Neural cell (in vitro differentiated cells): Measurements from ENCODE around the gene COLEC12. TPM values are rescaled to one million over a fixed set of nuclear protein-coding genes. Genes with fewer than 3 reads are reported as not detected.

Experiments
- H2AFZ ChIP-seq: fragments of 200-600, 300-800 bp; sonication (generic), shearing (Covaris generic); 2 replicates; pipeline ENCODE4 v1.6.0; 2014; ENCODE audit warnings: low read depth, mild to moderate bottlenecking, antibody characterized with exemption, low read length, moderate library complexity
- H3F3A ChIP-seq: fragments of 200-600 bp; shearing (Covaris generic); 2 replicates; pipeline ENCODE4 v1.6.1; 2016; ENCODE audit warnings: mild to moderate bottlenecking, moderate library complexity, mixed read lengths, antibody characterized with exemption, low read length; ENCODE audit not compliant: insufficient read depth, poor library complexity, severe bottlenecking
- H3K27ac ChIP-seq: fragments of 200-600, 300-800 bp; sonication (generic), shearing (Covaris generic); 2 replicates; pipeline ENCODE4 v1.5.1; 2014; ENCODE audit warnings: mild to moderate bottlenecking, low read length, moderate library complexity
- H3K27me3 ChIP-seq: fragments of 300-800, 200-600 bp; sonication (generic), shearing (Covaris generic); 2 replicates; pipeline ENCODE4 v1.6.0; 2014; ENCODE audit warnings: mild to moderate bottlenecking, low read depth, low read length, moderate library complexity; ENCODE audit not compliant: insufficient read depth
- H3K36me3 ChIP-seq: fragments of 300-800, 200-600 bp; sonication (generic), shearing (Covaris generic); 2 replicates; pipeline ENCODE4 v1.5.1; 2014; ENCODE audit warnings: mild to moderate bottlenecking, antibody characterized with exemption, low read length, moderate library complexity; ENCODE audit not compliant: insufficient read depth
- H3K4me2 ChIP-seq: fragments of 300-800, 200-600 bp; sonication (generic), shearing (Covaris generic); 2 replicates; pipeline ENCODE4 v1.6.0; 2014; ENCODE audit warnings: mild to moderate bottlenecking, low read length
- H3K4me3 ChIP-seq: fragments of 300-800, 200-600 bp; sonication (generic), shearing (Covaris generic); 2 replicates; pipeline ENCODE4 v1.5.1; 2014; ENCODE audit warnings: mild to moderate bottlenecking, low read length, moderate library complexity
- H3K79me2 ChIP-seq: fragments of 200-600 bp; shearing (Covaris generic); replicated peaks from 2 replicates; pipeline ENCODE4 v1.6.0; 2014; ENCODE audit warnings: mild to moderate bottlenecking, low read length, moderate library complexity; ENCODE audit not compliant: insufficient read depth
- H3K9ac ChIP-seq: fragments of 300-800, 200-600 bp; sonication (generic), shearing (Covaris generic); 2 replicates; pipeline ENCODE4 v1.6.1; 2016; ENCODE audit warnings: mild to moderate bottlenecking, low read length, mixed read lengths
- H3K9me2 ChIP-seq: fragments of 200-600 bp; shearing (Covaris generic); 2 replicates; pipeline ENCODE4 v1.6.1; 2016; ENCODE audit warnings: mild to moderate bottlenecking, low read length, mixed read lengths; ENCODE audit not compliant: insufficient read depth
- H3K9me3 ChIP-seq: fragments of 200-600, 300-800 bp; sonication (generic), shearing (Covaris generic); 2 replicates; pipeline ENCODE4 v1.6.1; 2016; ENCODE audit warnings: mild to moderate bottlenecking, mixed run types, low read length, moderate library complexity, mixed read lengths
- H4K20me1 ChIP-seq: fragments of 200-600 bp; shearing (Covaris generic); 2 replicates; pipeline ENCODE4 v1.6.1; 2016; ENCODE audit warnings: mild to moderate bottlenecking, mixed run types; ENCODE audit not compliant: insufficient read depth
- CTCF ChIP-seq: fragments of 450-650 bp; IDR thresholded peaks from 2 replicates; pipeline ENCODE4 v1.5.1; 2014; ENCODE audit warnings: antibody characterized with exemption, mild to moderate bottlenecking, moderate library complexity; ENCODE audit not compliant: poor library complexity, severe bottlenecking
- EP300 ChIP-seq: fragments of 450-650 bp; conservative IDR thresholded peaks from 2 replicates; pipeline ENCODE4 v1.6.1; 2014; ENCODE audit warnings: antibody characterized with exemption, mild to moderate bottlenecking, moderate library complexity; ENCODE audit not compliant: poor library complexity, severe bottlenecking
- EZH2 ChIP-seq: fragments of 200-600, 300-800 bp; shearing (Covaris generic), sonication (generic); IDR thresholded peaks from 2 replicates; pipeline ENCODE4 v1.6.1; 2014; ENCODE audit warnings: antibody characterized with exemption, low read length, borderline replicate concordance, mild to moderate bottlenecking; ENCODE audit not compliant: insufficient read depth, poor library complexity, severe bottlenecking
- MXI1 ChIP-seq: fragments of 450-650 bp; conservative IDR thresholded peaks from 2 replicates; pipeline ENCODE4 v1.6.1; 2014; ENCODE audit warnings: antibody characterized with exemption, mild to moderate bottlenecking; ENCODE audit not compliant: poor library complexity, severe bottlenecking
- POLR2AphosphoS5 ChIP-seq: IDR thresholded peaks from 2 replicates; pipeline ENCODE4 v1.6.1; 2012
- RAD21 ChIP-seq: fragments of 450-650 bp; conservative IDR thresholded peaks from 2 replicates; pipeline ENCODE4 v1.6.1; 2014; ENCODE audit warnings: antibody characterized with exemption, mild to moderate bottlenecking, moderate library complexity
- SMC3 ChIP-seq: fragments of 450-650 bp; conservative IDR thresholded peaks from 2 replicates; pipeline ENCODE4 v1.6.1; 2014; ENCODE audit warnings: antibody characterized with exemption, mild to moderate bottlenecking, moderate library complexity; ENCODE audit not compliant: poor library complexity
- TAF1 ChIP-seq: IDR thresholded peaks from 2 replicates; pipeline ENCODE4 v1.6.1; 2012; ENCODE audit warnings: low read depth
- polyA plus RNA-seq: library from polyadenylated mRNA; depleted of rRNA; stranded (reverse); fragments of >200 nt; gene quantifications from 2 replicates; pipeline ENCODE4 v1.2.3, GENCODE V29; 2014
- TF ChIP-seq, protein P1 (sequence below): IDR thresholded peaks from 2 replicates; pipeline ENCODE4 v1.6.1; 2012; ENCODE audit warnings: borderline replicate concordance

COLEC12 gene
- polyA plus RNA-seq, 1 donor from 2014 or later = 0.42 TPM

- no peak overlapping the region for H3K4me3 ChIP-seq
- H3K9ac ChIP-seq = no peak overlapping the region
- no peaks in the 10 kb centered on the region for H3K79me2 ChIP-seq
- H3K9me2 ChIP-seq = no peaks in the 10 kb centered on the region
- H3K36me3 ChIP-seq = no peaks in the 10 kb centered on the region
- TF ChIP-seq SMC3 = no peak
- TF ChIP-seq EP300 = no peak
- no peaks in the 10 kb centered on the region for H3K27me3 ChIP-seq
- no peaks in the 10 kb centered on the region for H4K20me1 ChIP-seq
- no peak overlapping the region for H3K4me2 ChIP-seq
- H2AFZ ChIP-seq = no peak overlapping the region
- no peaks in the 10 kb centered on the region for H3K9me3 ChIP-seq
- no peaks in the 10 kb centered on the region for H3F3A ChIP-seq
- no peak overlapping the region for H3K27ac ChIP-seq
These were observed 165.8 kb downstream of the COLEC12 start for GRCh38 chr18:334575-335132.

DNA sequence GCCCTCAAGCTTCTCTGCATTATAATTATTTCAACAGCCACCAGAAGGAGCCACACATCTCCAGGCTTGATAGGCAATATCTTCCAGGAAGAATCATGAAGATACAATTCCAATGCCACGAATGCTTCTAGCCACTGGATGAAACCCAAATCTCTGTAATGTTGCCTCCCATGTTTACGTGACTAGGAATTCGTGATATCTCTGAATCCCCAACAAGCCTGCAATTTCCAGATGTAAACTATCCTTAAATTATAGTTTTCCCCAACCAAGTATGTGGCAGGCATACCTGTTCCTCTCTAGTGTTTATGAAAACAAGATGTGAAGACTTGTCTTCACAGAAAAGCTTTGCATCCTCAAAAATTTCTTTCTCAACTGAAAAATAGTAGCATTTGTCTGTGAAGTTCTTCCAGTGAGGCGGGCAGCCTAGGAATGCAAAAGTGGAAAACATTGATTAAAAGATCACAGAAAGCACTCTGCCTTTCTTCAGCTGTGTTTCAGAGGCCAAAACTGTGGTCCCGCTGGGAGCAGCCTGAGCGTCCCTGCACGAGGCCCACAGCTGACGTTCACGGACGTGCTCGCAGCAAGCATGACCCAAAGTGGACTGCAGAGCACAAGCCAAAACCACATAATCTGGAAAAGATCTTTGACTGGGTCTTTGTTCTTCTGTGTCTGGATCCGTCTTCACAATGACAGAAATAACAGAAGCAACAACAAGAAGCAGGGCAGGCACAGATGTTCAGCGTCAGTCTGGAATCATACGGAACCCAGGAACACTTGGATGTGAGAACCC, 167.6 kb downstream of the COLEC12 start:
- no peaks in the 10 kb centered on the region for H3K9me3 ChIP-seq
- H3K9me2 ChIP-seq = no peaks in the 10 kb centered on the region
- H4K20me1 ChIP-seq = no peaks in the 10 kb centered on the region
- H3K36me3 ChIP-seq = no peaks in the 10 kb centered on the region
- no peak overlapping the region for H3K27ac ChIP-seq
- H3K4me2 ChIP-seq = no peak overlapping the region
- H3K9ac ChIP-seq = no peak overlapping the region
- H3K4me3 ChIP-seq = no peak overlapping the region
- H3K79me2 ChIP-seq = no peaks in the 10 kb centered on the region
- no peak overlapping the region for H2AFZ ChIP-seq
- no peaks in the 10 kb centered on the region for H3F3A ChIP-seq
- no peaks in the 10 kb centered on the region for H3K27me3 ChIP-seq
- no peak for TF ChIP-seq SMC3
- no peak for TF ChIP-seq CTCF

GRCh38 chr18:332007-332406, 168.5 kb downstream of the COLEC12 start:
- Histone ChIP-seq H3K36me3 (no peaks in the 10 kb centered on the region), H3K4me2 (no peak overlapping the region), H3K27ac (no peak overlapping the region), H3K79me2 (no peaks in the 10 kb centered on the region), H2AFZ (no peak overlapping the region), H3K9ac (no peak overlapping the region), H3K27me3 (no peaks in the 10 kb centered on the region), H3K9me2 (no peaks in the 10 kb centered on the region), H3K9me3 (no peaks in the 10 kb centered on the region), H3K4me3 (no peak overlapping the region), H3F3A (no peaks in the 10 kb centered on the region), H4K20me1 (no peaks in the 10 kb centered on the region)
- TF ChIP-seq RAD21 (no peak), POLR2AphosphoS5 (no peak), MXI1 (no peak), TAF1 (no peak), EZH2 (no peak), CTCF (no peak), EP300 (no peak), SMC3 (no peak)
- TF ChIP-seq, protein P1, sequence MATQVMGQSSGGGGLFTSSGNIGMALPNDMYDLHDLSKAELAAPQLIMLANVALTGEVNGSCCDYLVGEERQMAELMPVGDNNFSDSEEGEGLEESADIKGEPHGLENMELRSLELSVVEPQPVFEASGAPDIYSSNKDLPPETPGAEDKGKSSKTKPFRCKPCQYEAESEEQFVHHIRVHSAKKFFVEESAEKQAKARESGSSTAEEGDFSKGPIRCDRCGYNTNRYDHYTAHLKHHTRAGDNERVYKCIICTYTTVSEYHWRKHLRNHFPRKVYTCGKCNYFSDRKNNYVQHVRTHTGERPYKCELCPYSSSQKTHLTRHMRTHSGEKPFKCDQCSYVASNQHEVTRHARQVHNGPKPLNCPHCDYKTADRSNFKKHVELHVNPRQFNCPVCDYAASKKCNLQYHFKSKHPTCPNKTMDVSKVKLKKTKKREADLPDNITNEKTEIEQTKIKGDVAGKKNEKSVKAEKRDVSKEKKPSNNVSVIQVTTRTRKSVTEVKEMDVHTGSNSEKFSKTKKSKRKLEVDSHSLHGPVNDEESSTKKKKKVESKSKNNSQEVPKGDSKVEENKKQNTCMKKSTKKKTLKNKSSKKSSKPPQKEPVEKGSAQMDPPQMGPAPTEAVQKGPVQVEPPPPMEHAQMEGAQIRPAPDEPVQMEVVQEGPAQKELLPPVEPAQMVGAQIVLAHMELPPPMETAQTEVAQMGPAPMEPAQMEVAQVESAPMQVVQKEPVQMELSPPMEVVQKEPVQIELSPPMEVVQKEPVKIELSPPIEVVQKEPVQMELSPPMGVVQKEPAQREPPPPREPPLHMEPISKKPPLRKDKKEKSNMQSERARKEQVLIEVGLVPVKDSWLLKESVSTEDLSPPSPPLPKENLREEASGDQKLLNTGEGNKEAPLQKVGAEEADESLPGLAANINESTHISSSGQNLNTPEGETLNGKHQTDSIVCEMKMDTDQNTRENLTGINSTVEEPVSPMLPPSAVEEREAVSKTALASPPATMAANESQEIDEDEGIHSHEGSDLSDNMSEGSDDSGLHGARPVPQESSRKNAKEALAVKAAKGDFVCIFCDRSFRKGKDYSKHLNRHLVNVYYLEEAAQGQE = no peak
